ENCODE results near the gene ATF7.

Gene ATF7

DNA sequence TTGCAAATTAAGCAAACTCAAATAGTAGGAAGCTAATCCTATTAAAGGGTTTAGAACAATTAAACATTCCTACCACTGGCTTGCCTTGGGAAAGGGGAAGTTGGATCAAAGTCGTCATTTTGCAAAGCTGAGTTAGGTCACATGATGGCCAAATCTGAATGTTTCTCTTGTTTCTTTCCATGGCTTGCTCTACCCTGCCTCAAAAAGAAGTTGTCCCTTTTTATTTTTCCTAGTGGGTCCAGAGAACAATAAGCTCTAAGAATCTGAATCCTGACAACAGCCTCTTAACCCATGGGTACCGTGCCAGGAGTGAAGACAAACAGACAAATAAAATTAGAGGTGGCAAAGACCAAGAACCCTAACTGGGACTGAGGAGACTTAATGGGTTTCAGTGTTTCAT lies 92.7 kb downstream of the ATF7 start:
- Histone ChIP-seq H3K9me3 (ENCODE audit: insufficient read depth, low read length) (no peaks in the 10 kb centered on the region), H3K4me1 (ENCODE audit: low read length) (no peaks in the 10 kb centered on the region), H3K9ac (ENCODE audit: low read length) (no peak overlapping the region), H2AFZ (ENCODE audit: low read depth, low read length) (no peak overlapping the region), H3K36me3 (replicated peaks; ENCODE audit: low read depth, low read length) (peaks cover 14% of the 10 kb centered on the region), H3K4me3 (ENCODE audit: low read length) (no peak overlapping the region), H3K4me2 (ENCODE audit: low read length) (no peak overlapping the region), H3K27me3 (ENCODE audit: low read depth, low read length) (no peaks in the 10 kb centered on the region), H4K20me1 (ENCODE audit: insufficient read depth, low read length) (no peaks in the 10 kb centered on the region), H3K79me2 (ENCODE audit: low read length) (no peaks in the 10 kb centered on the region), H3K27ac (ENCODE audit: low read length) (no peak overlapping the region)
- TF ChIP-seq EZH2phosphoT487 (IDR thresholded peaks at IDR 0.05; ENCODE audit: low read depth), result no peak
- TF ChIP-seq, protein P1, sequence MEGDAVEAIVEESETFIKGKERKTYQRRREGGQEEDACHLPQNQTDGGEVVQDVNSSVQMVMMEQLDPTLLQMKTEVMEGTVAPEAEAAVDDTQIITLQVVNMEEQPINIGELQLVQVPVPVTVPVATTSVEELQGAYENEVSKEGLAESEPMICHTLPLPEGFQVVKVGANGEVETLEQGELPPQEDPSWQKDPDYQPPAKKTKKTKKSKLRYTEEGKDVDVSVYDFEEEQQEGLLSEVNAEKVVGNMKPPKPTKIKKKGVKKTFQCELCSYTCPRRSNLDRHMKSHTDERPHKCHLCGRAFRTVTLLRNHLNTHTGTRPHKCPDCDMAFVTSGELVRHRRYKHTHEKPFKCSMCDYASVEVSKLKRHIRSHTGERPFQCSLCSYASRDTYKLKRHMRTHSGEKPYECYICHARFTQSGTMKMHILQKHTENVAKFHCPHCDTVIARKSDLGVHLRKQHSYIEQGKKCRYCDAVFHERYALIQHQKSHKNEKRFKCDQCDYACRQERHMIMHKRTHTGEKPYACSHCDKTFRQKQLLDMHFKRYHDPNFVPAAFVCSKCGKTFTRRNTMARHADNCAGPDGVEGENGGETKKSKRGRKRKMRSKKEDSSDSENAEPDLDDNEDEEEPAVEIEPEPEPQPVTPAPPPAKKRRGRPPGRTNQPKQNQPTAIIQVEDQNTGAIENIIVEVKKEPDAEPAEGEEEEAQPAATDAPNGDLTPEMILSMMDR (IDR thresholded peaks at IDR 0.05; ENCODE audit: low read depth, low read length), result no peak

DNA sequence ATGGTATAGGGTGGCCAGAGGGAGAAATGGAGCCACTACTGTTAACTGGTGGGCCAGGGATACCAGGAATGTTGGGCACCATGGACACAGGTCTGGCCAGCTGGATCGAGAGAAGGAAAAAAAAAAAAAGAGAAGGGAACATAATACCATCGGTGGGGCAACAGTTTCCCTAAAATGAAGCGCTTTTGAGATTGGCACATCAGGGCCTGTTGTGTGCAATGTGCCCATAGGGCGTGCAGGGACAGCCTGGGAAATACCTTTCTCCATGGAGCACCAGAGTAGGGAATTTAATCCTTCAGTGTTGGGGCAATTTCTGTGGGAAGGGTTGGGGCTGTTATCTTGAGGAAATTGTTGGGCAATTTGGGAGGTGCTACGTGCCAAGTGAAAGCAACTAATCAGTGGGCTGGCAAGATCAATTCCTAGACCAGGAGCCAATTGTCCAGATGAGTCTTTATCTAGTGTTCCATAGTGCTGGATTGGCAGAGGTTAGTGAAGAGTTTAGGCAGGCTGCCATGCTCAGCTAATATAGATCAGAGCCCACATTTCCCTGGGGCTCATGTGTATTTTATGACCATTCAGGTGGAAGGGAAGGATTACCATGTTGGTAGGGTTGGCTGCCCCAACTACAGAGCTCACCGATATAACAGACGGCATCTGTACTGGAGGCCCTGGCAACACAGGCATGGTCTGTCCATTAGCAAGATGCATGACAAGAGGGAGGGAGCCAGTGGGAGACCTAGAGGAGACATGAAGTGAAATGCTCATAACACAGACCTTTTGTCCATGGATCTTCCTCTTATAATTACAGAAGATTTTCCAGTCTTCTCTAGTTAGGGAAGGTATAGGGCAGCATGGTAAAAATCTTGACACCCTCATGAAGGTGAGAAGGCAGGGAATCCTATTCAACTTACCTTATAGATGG lies 93.4 kb downstream of the ATF7 start:
- Histone ChIP-seq H3K27me3 (ENCODE audit: low read depth, low read length) (no peaks in the 10 kb centered on the region), H3K79me2 (ENCODE audit: low read length) (no peaks in the 10 kb centered on the region), H2AFZ (ENCODE audit: low read depth, low read length) (no peak overlapping the region), H4K20me1 (ENCODE audit: insufficient read depth, low read length) (no peaks in the 10 kb centered on the region), H3K4me3 (ENCODE audit: low read length) (no peak overlapping the region), H3K36me3 (replicated peaks; ENCODE audit: low read depth, low read length) (peaks cover 14% of the 10 kb centered on the region), H3K27ac (ENCODE audit: low read length) (no peak overlapping the region), H3K9me3 (ENCODE audit: insufficient read depth, low read length) (no peaks in the 10 kb centered on the region), H3K4me2 (ENCODE audit: low read length) (no peak overlapping the region), H3K4me1 (ENCODE audit: low read length) (no peaks in the 10 kb centered on the region), H3K9ac (ENCODE audit: low read length) (no peak overlapping the region)
- no peak for TF ChIP-seq EZH2phosphoT487 (IDR thresholded peaks at IDR 0.05; ENCODE audit: low read depth)
- TF ChIP-seq, protein P1 (IDR thresholded peaks at IDR 0.05; ENCODE audit: low read depth, low read length), result no peak

DNA sequence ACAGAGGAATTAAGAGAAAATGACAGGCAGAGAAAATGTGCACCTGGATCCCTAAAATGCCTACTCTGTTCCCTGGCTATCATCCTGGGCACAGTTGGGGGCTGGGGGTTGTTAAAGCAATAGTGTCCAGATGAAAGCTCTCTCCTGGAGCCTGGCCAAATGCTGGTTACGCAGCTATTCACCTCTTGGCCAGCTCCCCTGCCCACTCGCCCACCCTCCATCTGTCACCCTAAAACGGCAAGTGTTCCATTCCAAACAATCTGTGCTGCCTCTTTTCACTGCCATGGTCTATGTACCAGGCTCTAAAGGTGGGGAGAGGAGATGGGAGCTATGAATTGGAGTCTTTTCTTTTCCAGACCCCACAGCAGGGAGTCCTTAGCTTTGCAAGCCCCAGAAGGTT lies 94.2 kb downstream of the ATF7 start:
- peaks cover 14% of the 10 kb centered on the region for H3K36me3 ChIP-seq (replicated peaks; ENCODE audit: low read depth, low read length)
- H3K4me2 ChIP-seq (ENCODE audit: low read length), result no peak overlapping the region
- no peak overlapping the region for H2AFZ ChIP-seq (ENCODE audit: low read depth, low read length)
- no peak overlapping the region for H3K9ac ChIP-seq (ENCODE audit: low read length)
- H3K79me2 ChIP-seq (ENCODE audit: low read length), result no peaks in the 10 kb centered on the region
- no peak overlapping the region for H3K4me3 ChIP-seq (ENCODE audit: low read length)
- no peaks in the 10 kb centered on the region for H4K20me1 ChIP-seq (ENCODE audit: insufficient read depth, low read length)
- no peak overlapping the region for H3K27ac ChIP-seq (ENCODE audit: low read length)
- no peaks in the 10 kb centered on the region for H3K27me3 ChIP-seq (ENCODE audit: low read depth, low read length)
- TF ChIP-seq EZH2phosphoT487 (IDR thresholded peaks at IDR 0.05; ENCODE audit: low read depth), result no peak
- TF ChIP-seq, protein P1 (IDR thresholded peaks at IDR 0.05; ENCODE audit: low read depth, low read length), result no peak
- no peaks in the 10 kb centered on the region for H3K4me1 ChIP-seq (ENCODE audit: low read length)
- no peaks in the 10 kb centered on the region for H3K9me3 ChIP-seq (ENCODE audit: insufficient read depth, low read length)

DNA sequence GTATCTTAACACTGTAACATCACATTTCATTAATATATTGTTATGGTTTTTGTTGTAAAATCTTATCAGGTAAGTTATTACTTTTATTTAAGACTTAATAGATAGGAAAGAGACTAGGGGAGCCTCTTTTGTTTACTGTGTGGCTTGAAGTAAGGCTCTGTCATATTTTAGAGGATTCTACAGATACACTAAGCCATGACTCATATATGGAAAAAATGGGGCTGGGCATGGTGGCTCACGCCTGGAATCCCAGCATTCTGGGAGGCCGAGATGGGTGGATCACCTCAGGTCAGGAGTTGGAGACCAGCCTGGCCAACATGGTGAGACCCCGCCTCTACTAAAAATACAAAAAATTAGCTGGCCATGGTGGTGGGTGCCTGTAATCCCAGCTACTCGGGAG lies 95.3 kb downstream of the ATF7 start:
- Histone ChIP-seq H3K4me3 (ENCODE audit: low read length) (no peak overlapping the region), H3K4me2 (ENCODE audit: low read length) (no peak overlapping the region), H3K9me3 (ENCODE audit: insufficient read depth, low read length) (no peaks in the 10 kb centered on the region), H3K27me3 (ENCODE audit: low read depth, low read length) (no peaks in the 10 kb centered on the region), H3K27ac (ENCODE audit: low read length) (no peak overlapping the region), H3K9ac (ENCODE audit: low read length) (no peak overlapping the region), H3K79me2 (ENCODE audit: low read length) (no peaks in the 10 kb centered on the region), H3K4me1 (ENCODE audit: low read length) (no peaks in the 10 kb centered on the region), H4K20me1 (ENCODE audit: insufficient read depth, low read length) (no peaks in the 10 kb centered on the region), H3K36me3 (replicated peaks; ENCODE audit: low read depth, low read length) (peaks cover 14% of the 10 kb centered on the region), H2AFZ (ENCODE audit: low read depth, low read length) (no peak overlapping the region)
- TF ChIP-seq, protein P1 (IDR thresholded peaks at IDR 0.05; ENCODE audit: low read depth, low read length), result no peak
- no peak for TF ChIP-seq EZH2phosphoT487 (IDR thresholded peaks at IDR 0.05; ENCODE audit: low read depth)

All from OCI-LY3 (cell line).